K562 (cell line): Measurements from ENCODE around the gene SLC16A5. TPM values are rescaled to one million over a fixed set of nuclear protein-coding genes. Genes with fewer than 3 reads are reported as not detected.

ENCODE experiments used
- ATAC-seq: fragments of 200-7000 bp; cut with Tn5 transposase; 3 replicates; pipeline ENCODE4 v1.9.1; 2020; ENCODE audit warnings: moderate library complexity
- BruUV-seq: library from RNA; stranded (reverse); fragments of 400-500 nt; replicated peaks from 2 replicates; lab custom pipeline; 2021; lab: Mats Ljungman, UMichigan
- CTCF ChIA-PET: fragments of 300-600 bp; formaldehyde crosslinking; extraction: SDS; loops from one replicate; lab custom pipeline; 2021; ENCODE audit warnings: low intra/inter-chr PET ratio; lab: Yijun Ruan, JAX
- POLR2A ChIA-PET: fragments of 300-600, 350-650 bp; sonication (Branson Sonifier 250); formaldehyde crosslinking; extraction: SDS; loops from one replicate; lab custom pipeline; 2021; ENCODE audit warnings: antibody characterized with exemption, inconsistent platforms; lab: Yijun Ruan, JAX
- DNase-seq, 4 experiments: peaks; one replicate each; pipeline versions ENCODE4 v3.0.0 to v3.0.0-alpha.2; 2011 to 2018; ENCODE audit warnings: low spot score in 3 of 4, mixed read lengths in 3 of 4; ENCODE audit errors: extremely low read depth in 1 of 4
- FAIRE-seq: peaks from 2 replicates; lab custom pipeline; 2011; peaks lifted over from hg19 to GRCh38; lab: Jason Lieb, UNC
- H2AFZ ChIP-seq: 2 replicates; pipeline ENCODE4 v1.6.0; 2011; ENCODE audit warnings: low read depth, low read length, control low read depth, inconsistent platforms
- H3K27ac ChIP-seq: fragments of 200-600 bp; 3 replicates; pipeline ENCODE4 v1.8.0; 2011; ENCODE audit warnings: low read depth, mild to moderate bottlenecking, control low read depth, inconsistent platforms, low read length, moderate library complexity, mixed read lengths; ENCODE audit errors: extremely low read depth
- H3K27me3 ChIP-seq, 2 experiments: fragments of 300-600 bp in 1 of 2; 2 replicates in 1 of 2; 3 replicates in 1 of 2; pipeline versions ENCODE4 v1.6.0 to v1.8.0; 2011; ENCODE audit warnings: inconsistent platforms in 2 of 2, low read length in 2 of 2, mild to moderate bottlenecking in 1 of 2, mixed read lengths in 1 of 2, moderate library complexity in 1 of 2; ENCODE audit not compliant: control insufficient read depth in 2 of 2, insufficient read depth in 2 of 2
- H3K36me3 ChIP-seq: fragments of 300-600 bp; 3 replicates; pipeline ENCODE4 v1.8.0; 2011; ENCODE audit warnings: mild to moderate bottlenecking, low read length, inconsistent platforms; ENCODE audit not compliant: control insufficient read depth, insufficient read depth
- H3K4me1 ChIP-seq, 2 experiments: fragments of 200-600 bp in 1 of 2; replicated peaks in 1 of 2; 2 replicates in 1 of 2; 3 replicates in 1 of 2; pipeline versions ENCODE4 v1.5.1 to v1.8.0; 2011; ENCODE audit warnings: inconsistent platforms in 2 of 2, low read length in 2 of 2, mild to moderate bottlenecking in 1 of 2, mixed read lengths in 1 of 2, moderate library complexity in 1 of 2; ENCODE audit not compliant: control insufficient read depth in 2 of 2, insufficient read depth in 2 of 2
- H3K4me2 ChIP-seq: 2 replicates; pipeline ENCODE4 v1.6.1; 2011; ENCODE audit warnings: low read length, control low read depth, inconsistent platforms, mixed read lengths; ENCODE audit not compliant: insufficient read depth
- H3K4me3 ChIP-seq: fragments of 200-600 bp; sonication (generic), shearing (Covaris generic); 2 replicates; pipeline ENCODE4 v1.5.1; 2016; ENCODE audit warnings: control low read depth, inconsistent platforms
- H3K79me2 ChIP-seq: fragments of 200-600 bp; 3 replicates; pipeline ENCODE4 v1.8.0; 2011; ENCODE audit warnings: low read length, inconsistent platforms; ENCODE audit not compliant: control insufficient read depth, insufficient read depth
- H3K9ac ChIP-seq, 2 experiments: 2 replicates each; pipeline versions ENCODE4 v1.6.0 to v1.6.1; 2011; ENCODE audit warnings: low read depth in 2 of 2, low read length in 2 of 2, control low read depth in 1 of 2, inconsistent platforms in 1 of 2, mild to moderate bottlenecking in 1 of 2, mixed read lengths in 1 of 2; ENCODE audit not compliant: insufficient read depth in 1 of 2
- H3K9me1 ChIP-seq: one replicate; pipeline ENCODE4 v1.6.0; 2011; ENCODE audit warnings: inconsistent platforms, mild to moderate bottlenecking, low read length, moderate library complexity; ENCODE audit not compliant: control insufficient read depth, insufficient read depth
- H3K9me3 ChIP-seq: replicated peaks from 2 replicates; pipeline ENCODE4 v1.5.1; 2011; ENCODE audit warnings: low read depth, low read length, inconsistent platforms; ENCODE audit not compliant: control insufficient read depth, insufficient read depth
- H4K20me1 ChIP-seq: replicated peaks from 2 replicates; pipeline ENCODE4 v1.6.1; 2011; ENCODE audit warnings: low read length, inconsistent platforms, mixed read lengths; ENCODE audit not compliant: control insufficient read depth, insufficient read depth
- CHD1 ChIP-seq: fragments of 200-600 bp; sonication (generic); IDR thresholded peaks from one replicate; pipeline ENCODE4 v1.6.1; 2012; ENCODE audit warnings: mild to moderate bottlenecking, moderate library complexity, low read length, inconsistent platforms
- E2F1 ChIP-seq: sonication (generic); formaldehyde crosslinking; IDR thresholded peaks from 2 replicates; pipeline ENCODE4 v1.8.1; 2023; ENCODE audit warnings: mild to moderate bottlenecking, missing genetic modification reagents, moderate library complexity
- GABPB1 ChIP-seq: sonication (generic); formaldehyde crosslinking; IDR thresholded peaks from 2 replicates; pipeline ENCODE4 v1.8.0; 2022; ENCODE audit warnings: mild to moderate bottlenecking, missing genetic modification reagents
- HBP1 ChIP-seq: fragments of 450-650 bp; formaldehyde crosslinking; IDR thresholded peaks from 2 replicates; pipeline ENCODE4 v1.4.0; 2022; ENCODE audit warnings: missing genetic modification characterization
- KLF6 ChIP-seq: fragments of 250-450 bp; sonication (Bioruptor Pico); IDR thresholded peaks from 2 replicates; pipeline ENCODE4 v1.4.0; 2020; ENCODE audit warnings: mild to moderate bottlenecking, moderate library complexity, borderline replicate concordance
- PRPF4 ChIP-seq: fragments of 200-400 bp; formaldehyde crosslinking; IDR thresholded peaks from one replicate; pipeline ENCODE4 v1.6.1; 2017; ENCODE audit warnings: low read length, low read depth, mild to moderate bottlenecking; ENCODE audit not compliant: insufficient read depth, poor library complexity, severe bottlenecking
- RFX1 ChIP-seq: fragments of 450-650 bp; IDR thresholded peaks from 2 replicates; pipeline ENCODE4 v1.6.1; 2016; ENCODE audit warnings: mild to moderate bottlenecking, moderate library complexity
- WGBS: fragments of 100-300 bp; shearing (Covaris generic); methylation state at CpG from one replicate; pipeline ENCODE4 v1.1.6; 2016; ENCODE audit warnings: low coverage, mixed read lengths; ENCODE audit not compliant: insufficient coverage; ENCODE audit errors: missing lambda C conversion rate; 5-methylcytosine and 5-hydroxymethylcytosine counted together
- in situ Hi-C: fragments of 300-500 bp; cut with MboI; formaldehyde crosslinking; loops from 4 replicates; pipeline ENCODE4 v1.15.0; 2018; ENCODE audit warnings: inconsistent platforms, mixed read lengths
- intact Hi-C: fragments of 100-400 bp; cut with micrococcal nuclease; formaldehyde crosslinking; loops from 2 replicates; pipeline ENCODE4 v1.14.2; 2022
- polyA plus RNA-seq, 8 experiments: library from polyadenylated mRNA; depleted of rRNA in 4 of 8; stranded (reverse) in 5 of 8; unstranded in 3 of 8; fragments of >200 nt; fragmentation: Nextera tagmentation in 2 of 8; fragmentation: Illumina TruSeq in 1 of 8; extraction: Ambion mirVana in 2 of 8; extraction: Trizol in 1 of 8; gene quantifications; 2 replicates each; pipeline versions ENCODE4 v1.2.1 to v1.2.3, GENCODE V29; 2011 to 2014; ENCODE audit warnings: inconsistent platforms in 1 of 8, missing spikeins in 1 of 8
- total RNA-seq, 7 experiments: library from RNA; depleted of rRNA in 6 of 7; stranded (reverse); fragments of >200 nt in 6 of 7; fragmentation: Illumina TruSeq in 2 of 7; extraction: Trizol in 2 of 7; gene quantifications; 2 replicates each; pipeline versions ENCODE4 v1.2.1 to v1.2.3, GENCODE V29; 2011 to 2021; ENCODE audit warnings: low replicate concordance in 1 of 7

SLC16A5 gene
- total and polyA plus RNA-seq, 9 of the 15 experiments (the other 6 are each of a cell fraction or from before 2014, with no cell fraction given) = 0.06 to 2.6 (median 0.91) TPM

DNA sequence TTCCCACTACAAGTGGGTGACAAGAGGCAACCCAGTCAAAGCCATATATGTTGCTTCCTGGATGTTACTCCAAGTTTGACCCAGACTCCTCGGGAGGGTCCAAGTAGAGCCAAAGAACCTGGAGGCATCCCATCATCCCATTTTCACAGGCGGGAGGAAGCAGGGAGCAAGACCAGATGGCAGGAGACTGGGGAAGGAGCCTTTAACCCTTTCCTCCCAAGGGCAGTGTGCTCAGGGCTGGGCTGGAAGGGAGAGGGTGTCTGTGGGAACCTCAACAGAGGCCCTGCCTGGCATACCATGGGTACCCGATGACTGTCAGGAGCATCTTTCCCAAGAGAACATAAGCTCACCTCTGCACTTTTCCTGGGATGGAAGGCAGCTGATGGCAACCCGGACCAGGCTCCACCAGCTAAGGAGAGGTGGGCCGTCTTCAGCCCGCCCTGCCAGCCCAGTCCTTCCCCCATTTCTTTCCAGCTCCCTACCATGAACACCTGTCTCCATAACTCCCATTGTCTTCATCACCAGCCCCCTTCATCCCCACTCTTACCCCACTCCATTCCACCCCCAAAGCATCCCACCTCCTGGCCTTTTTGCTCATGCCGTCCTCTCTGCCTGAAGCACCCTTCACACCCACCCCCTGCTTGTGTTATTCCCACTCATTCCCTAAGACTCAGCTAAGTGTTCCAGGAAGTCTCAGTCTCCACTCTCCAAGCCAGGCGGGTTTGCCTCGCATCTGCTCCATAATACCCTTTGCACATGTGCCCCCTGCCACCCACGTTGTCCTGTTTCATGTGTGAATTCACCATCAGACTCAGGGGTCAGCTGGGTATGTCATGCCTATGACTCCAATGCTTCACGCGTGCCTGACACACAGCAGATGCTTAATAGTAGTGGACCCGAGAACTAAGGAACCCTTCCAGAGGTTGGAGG is 5.9 kb upstream of the SLC16A5 start:
- 57% methylated on average over 13 of the region's 13 CpGs for WGBS
- Histone ChIP-seq H3K27me3 (no peaks in the 10 kb centered on the region), H3K4me1 (peaks cover 19 to 36% of the 10 kb centered on the region in 2 experiments), H3K9me1 (no peaks in the 10 kb centered on the region), H3K36me3 (no peaks in the 10 kb centered on the region), H3K4me3 (no peak overlapping the region)
- ATAC-seq (no peak), DNase-seq (no peak), FAIRE-seq (no peak)
- intact Hi-C loops = no loop called here
- POLR2A ChIA-PET = interaction anchor here (0.5 to 1.9 kb wide), 5 partner anchors 9 to 14 kb away, joined by 3 to 6 read pairs (median 3); no protein-coding TSS in a partner anchor
- in situ Hi-C loops = no loop called here
- TF ChIP-seq CHD1 (no peak), KLF6 (no peak), E2F1 (CRISPR knock-in tag) (no peak), GABPB1 (CRISPR knock-in tag) (no peak), HBP1 (CRISPR knock-in tag) (no peak), PRPF4 (no peak), RFX1 (no peak)
- TF ChIP-seq, all 486 proteins: peak for 0
- H3K9ac ChIP-seq = peak overlapping the region in 1 of 2 experiments; percentile 67; a peak in 1 of 4 replicates
- CTCF ChIA-PET = no interaction called here
- H2AFZ ChIP-seq = peak overlapping the region; percentile 50; the same call in 1 of the 2 replicates
- H4K20me1 ChIP-seq = no peaks in the 10 kb centered on the region
- no peak overlapping the region for H3K4me2 ChIP-seq
- no TSS peak for BruUV-seq
- H3K9me3 ChIP-seq = no peaks in the 10 kb centered on the region
- H3K27ac ChIP-seq = no peak overlapping the region
- H3K79me2 ChIP-seq = no peaks in the 10 kb centered on the region
